Karpas-422 (cell line): ENCODE results near the gene DEFB115. TPM values are rescaled to one million over a fixed set of nuclear protein-coding genes. Genes with fewer than 3 reads are reported as not detected.
A peak's percentile ranks its signal among the peaks of the same experiment; 100 is the strongest.

Experiments
- DNase-seq: peaks from one replicate; pipeline ENCODE4 v3.0.0-alpha.2; 2015
- H2AFZ ChIP-seq: fragments of 200-600 bp; sonication (generic); 2 replicates; pipeline ENCODE4 v1.6.1; 2014; ENCODE audit warnings: antibody characterized with exemption, low read length, mixed read lengths
- H3K27ac ChIP-seq: fragments of 200-600 bp; sonication (generic); 2 replicates; pipeline ENCODE4 v1.5.1; 2014; ENCODE audit warnings: mild to moderate bottlenecking, low read length, moderate library complexity
- H3K27me3 ChIP-seq: fragments of 200-600 bp; sonication (generic); 2 replicates; pipeline ENCODE4 v1.6.1; 2014; ENCODE audit warnings: low read length, mixed read lengths
- H3K36me3 ChIP-seq: fragments of 200-600 bp; sonication (generic); 2 replicates; pipeline ENCODE4 v1.6.1; 2014; ENCODE audit warnings: low read length, mixed read lengths; ENCODE audit not compliant: insufficient read depth
- H3K4me1 ChIP-seq: fragments of 200-600 bp; sonication (generic); 2 replicates; pipeline ENCODE4 v1.6.1; 2014; ENCODE audit warnings: mild to moderate bottlenecking, low read length, mixed read lengths
- H3K4me2 ChIP-seq: fragments of 200-600 bp; sonication (generic); 2 replicates; pipeline ENCODE4 v1.6.1; 2014; ENCODE audit warnings: low read length, low read depth, mild to moderate bottlenecking; ENCODE audit not compliant: poor library complexity, severe bottlenecking
- H3K4me3 ChIP-seq: fragments of 200-600 bp; sonication (generic); 2 replicates; pipeline ENCODE4 v1.5.1; 2014; ENCODE audit warnings: mild to moderate bottlenecking, antibody characterized with exemption, low read length, mixed read lengths
- H3K79me2 ChIP-seq: fragments of 200-600 bp; sonication (generic); 2 replicates; pipeline ENCODE4 v1.6.1; 2014; ENCODE audit warnings: mild to moderate bottlenecking, low read length, mixed read lengths
- H3K9ac ChIP-seq: fragments of 200-600 bp; sonication (generic); 2 replicates; pipeline ENCODE4 v1.6.0; 2014; ENCODE audit warnings: low read length
- H3K9me2 ChIP-seq: fragments of 200-600 bp; sonication (generic), shearing (Covaris generic); replicated peaks from 2 replicates; pipeline ENCODE4 v1.6.0; 2014; ENCODE audit warnings: mild to moderate bottlenecking, low read length, moderate library complexity; ENCODE audit not compliant: insufficient read depth
- H3K9me3 ChIP-seq: fragments of 300-700, 200-600 bp; sonication (generic); 2 replicates; pipeline ENCODE4 v1.6.1; 2014; ENCODE audit warnings: low read length, mixed read lengths
- H4K20me1 ChIP-seq: fragments of 200-600 bp; sonication (generic); 2 replicates; pipeline ENCODE4 v1.6.1; 2014; ENCODE audit warnings: mild to moderate bottlenecking, antibody characterized with exemption, low read length, low read depth; ENCODE audit not compliant: insufficient read depth
- total RNA-seq: library from RNA; depleted of rRNA; stranded (reverse); fragments of >200 nt; shearing (Covaris generic); gene quantifications from 2 replicates; pipeline ENCODE4 v1.2.3, GENCODE V29; 2014; ENCODE audit warnings: low replicate concordance; rRNA removed

Gene DEFB115, protein sequence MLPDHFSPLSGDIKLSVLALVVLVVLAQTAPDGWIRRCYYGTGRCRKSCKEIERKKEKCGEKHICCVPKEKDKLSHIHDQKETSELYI
- not detected in 2 replicates for total RNA-seq

DNA sequence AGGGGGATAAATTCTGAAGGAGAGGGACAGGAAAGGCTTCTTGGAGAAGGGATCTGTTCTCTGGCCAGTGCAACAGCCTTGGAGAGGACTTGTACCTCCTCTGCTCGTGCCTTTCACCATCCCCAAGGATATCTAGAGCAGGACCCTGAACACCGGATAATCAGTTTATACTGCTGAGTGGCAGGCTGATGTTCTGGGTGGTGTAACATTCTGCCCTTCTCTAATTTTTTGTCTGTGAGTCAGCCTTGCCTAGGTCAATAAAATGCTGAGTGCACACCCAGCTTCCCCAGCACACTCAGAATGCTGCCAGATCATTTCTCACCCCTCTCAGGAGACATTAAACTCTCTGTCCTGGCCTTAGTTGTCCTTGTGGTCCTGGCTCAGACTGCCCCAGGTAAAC, at the start of gene DEFB115:
Gene DEFB115 (plus strand): TSS at position 301 of the 400 bp plus-strand sequence. CDS start 0 bp downstream, at position 301.
- Histone ChIP-seq H3K4me2 (no peak within 1 kb of the TSS), H3K79me2 (no peaks in the 10 kb centered on the region), H2AFZ (no peak within 1 kb of the TSS), H3K9me3 (no peaks in the 10 kb centered on the region), H4K20me1 (no peaks in the 10 kb centered on the region), H3K27me3 (no peaks in the 10 kb centered on the region), H3K4me3 (no peak within 1 kb of the TSS), H3K27ac (no peak within 1 kb of the TSS), H3K9ac (no peak within 1 kb of the TSS), H3K36me3 (no peaks in the 10 kb centered on the region), H3K9me2 (no peaks in the 10 kb centered on the region), H3K4me1 (no peaks in the 10 kb centered on the region)
- no peak for DNase-seq

DNA sequence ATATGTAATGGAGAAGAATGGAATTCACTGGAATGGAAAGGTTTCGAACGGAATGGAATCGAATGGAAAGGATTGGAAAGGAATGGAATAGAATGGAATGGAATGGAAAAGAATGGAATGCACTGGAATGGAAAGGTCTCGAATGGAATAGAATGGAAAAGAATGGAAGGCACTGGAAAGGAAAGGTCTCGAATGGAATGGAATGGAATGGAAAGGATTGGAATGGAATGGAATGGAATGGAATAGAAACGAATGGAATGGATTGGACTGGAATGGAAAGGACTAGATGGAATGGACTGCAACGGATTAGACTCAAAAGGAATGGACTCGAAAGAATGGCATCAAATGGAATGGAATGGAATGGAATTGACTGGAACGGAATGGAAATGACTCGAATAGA, 20.5 kb upstream of the DEFB115 start:
- H3K27me3 ChIP-seq: no peaks in the 10 kb centered on the region
- H3K79me2 ChIP-seq: no peaks in the 10 kb centered on the region
- no peak overlapping the region for H3K4me3 ChIP-seq
- H4K20me1 ChIP-seq: no peaks in the 10 kb centered on the region
- no peak overlapping the region for H3K4me2 ChIP-seq
- no peak overlapping the region for H3K9ac ChIP-seq
- H2AFZ ChIP-seq: no peak overlapping the region
- H3K36me3 ChIP-seq: no peaks in the 10 kb centered on the region
- H3K9me3 ChIP-seq: peaks cover 84% of the 10 kb centered on the region
- no peak for DNase-seq
- H3K9me2 ChIP-seq: no peaks in the 10 kb centered on the region
- no peak overlapping the region for H3K27ac ChIP-seq
- no peaks in the 10 kb centered on the region for H3K4me1 ChIP-seq

DNA sequence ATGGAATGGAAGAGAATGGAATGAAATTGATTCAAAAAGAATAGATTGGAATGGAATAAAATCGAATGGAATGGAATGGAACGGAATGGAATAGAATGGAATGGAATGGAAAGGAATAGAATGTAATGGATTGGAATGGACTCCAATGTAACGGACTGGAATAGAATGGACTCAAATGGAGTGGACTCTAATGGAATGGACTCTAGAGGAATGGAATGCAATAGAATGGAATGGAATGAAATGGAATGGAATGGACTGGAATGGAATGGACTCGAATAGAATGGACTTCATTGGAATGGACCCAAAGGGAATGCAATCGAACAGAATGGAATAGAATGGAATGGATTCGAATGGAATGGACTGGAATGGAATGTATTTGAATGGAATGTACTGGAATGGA, 19.7 kb upstream of the DEFB115 start:
- H3K27ac ChIP-seq: no peak overlapping the region
- DNase-seq: no peak
- H3K9me3 ChIP-seq: peaks cover 82% of the 10 kb centered on the region
- no peaks in the 10 kb centered on the region for H3K9me2 ChIP-seq
- H2AFZ ChIP-seq: no peak overlapping the region
- no peak overlapping the region for H3K4me2 ChIP-seq
- no peaks in the 10 kb centered on the region for H3K4me1 ChIP-seq
- no peak overlapping the region for H3K4me3 ChIP-seq
- no peaks in the 10 kb centered on the region for H3K36me3 ChIP-seq
- no peaks in the 10 kb centered on the region for H4K20me1 ChIP-seq
- H3K9ac ChIP-seq: no peak overlapping the region
- H3K79me2 ChIP-seq: no peaks in the 10 kb centered on the region
- no peaks in the 10 kb centered on the region for H3K27me3 ChIP-seq

DNA sequence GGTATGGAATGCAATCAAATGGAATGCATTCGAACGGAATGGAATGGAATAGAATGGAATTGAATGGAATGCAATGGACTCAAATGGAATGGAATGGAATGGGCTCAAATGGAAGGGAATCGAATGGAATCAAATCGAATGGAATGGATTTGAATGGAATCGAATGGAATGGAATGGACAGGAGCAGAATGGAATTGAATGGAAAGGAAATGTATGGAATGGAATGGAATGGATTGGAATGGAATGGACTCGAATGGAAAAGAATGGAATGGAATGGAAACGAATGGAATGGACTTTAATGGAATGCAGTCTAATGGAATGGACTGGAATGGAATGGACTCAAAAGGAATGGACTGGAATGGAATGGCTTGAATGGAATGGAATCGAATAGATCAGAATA, 18.3 kb upstream of the DEFB115 start:
- Histone ChIP-seq H3K4me2 (no peak overlapping the region), H2AFZ (no peak overlapping the region), H3K79me2 (no peaks in the 10 kb centered on the region), H3K27me3 (no peaks in the 10 kb centered on the region), H3K9me3 (peaks cover 84% of the 10 kb centered on the region), H3K36me3 (no peaks in the 10 kb centered on the region), H4K20me1 (no peaks in the 10 kb centered on the region), H3K27ac (no peak overlapping the region), H3K9ac (no peak overlapping the region), H3K4me3 (no peak overlapping the region), H3K4me1 (no peaks in the 10 kb centered on the region), H3K9me2 (no peaks in the 10 kb centered on the region)
- no peak for DNase-seq

DNA sequence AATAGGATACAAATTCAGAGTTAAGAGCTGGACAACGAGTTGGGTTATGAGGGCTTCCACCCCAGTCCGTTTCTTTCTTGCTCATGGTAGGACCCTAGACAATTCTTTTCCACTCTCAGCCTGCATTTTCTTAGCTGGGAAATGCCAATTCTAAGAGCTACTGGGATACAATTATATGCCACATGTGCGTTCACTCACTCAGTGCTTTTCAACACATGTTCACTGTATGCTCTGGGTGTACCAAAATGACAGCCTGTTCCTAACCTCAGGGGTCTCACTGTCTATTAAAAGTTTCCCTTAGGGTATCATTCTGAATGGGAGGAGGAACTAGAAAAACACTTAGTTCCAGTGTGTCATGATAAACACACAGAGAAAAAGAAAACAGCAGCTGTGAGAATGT, 505 bp upstream of the DEFB115 start:
- no peak overlapping the region for H3K4me2 ChIP-seq
- H3K4me3 ChIP-seq: no peak overlapping the region
- no peaks in the 10 kb centered on the region for H3K27me3 ChIP-seq
- no peaks in the 10 kb centered on the region for H4K20me1 ChIP-seq
- DNase-seq: no peak
- H3K36me3 ChIP-seq: no peaks in the 10 kb centered on the region
- H3K27ac ChIP-seq: no peak overlapping the region
- H3K9ac ChIP-seq: no peak overlapping the region
- H3K9me2 ChIP-seq: no peaks in the 10 kb centered on the region
- no peaks in the 10 kb centered on the region for H3K79me2 ChIP-seq
- H2AFZ ChIP-seq: no peak overlapping the region
- H3K9me3 ChIP-seq: no peaks in the 10 kb centered on the region
- H3K4me1 ChIP-seq: no peaks in the 10 kb centered on the region

DNA sequence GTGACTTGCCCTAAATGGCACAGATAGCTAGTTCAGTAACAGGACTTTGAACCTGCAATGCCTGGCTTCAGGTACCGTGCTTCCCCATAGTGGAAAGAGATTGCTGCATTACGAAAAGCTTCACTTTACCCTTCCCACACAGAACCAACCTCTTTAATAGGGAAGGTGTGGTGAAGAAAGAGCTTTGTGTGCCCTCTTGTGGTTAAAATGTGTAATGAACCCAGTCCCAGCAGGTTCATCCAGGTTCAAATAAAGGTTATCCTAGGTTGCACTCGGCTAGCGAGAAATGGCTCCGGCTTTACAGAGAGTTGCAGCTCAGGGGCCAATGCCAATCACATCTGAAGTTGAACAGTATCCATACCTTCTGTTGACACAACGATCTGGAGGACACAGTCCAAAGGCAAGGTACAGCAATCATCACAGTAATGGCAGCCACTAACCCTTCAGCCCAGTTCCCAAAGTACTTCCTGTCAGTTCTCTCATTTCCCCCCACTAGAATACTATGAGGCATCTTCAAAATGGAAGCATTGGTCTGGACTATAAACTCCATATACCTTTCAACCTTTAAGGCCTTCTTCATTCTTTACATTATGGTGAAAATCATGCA, 3.0 kb downstream of the DEFB115 start:
- Histone ChIP-seq H3K27me3 (no peaks in the 10 kb centered on the region), H3K9me3 (no peaks in the 10 kb centered on the region), H3K36me3 (no peaks in the 10 kb centered on the region), H3K79me2 (no peaks in the 10 kb centered on the region), H3K4me2 (no peak overlapping the region), H4K20me1 (no peaks in the 10 kb centered on the region), H2AFZ (no peak overlapping the region), H3K4me3 (no peak overlapping the region), H3K4me1 (no peaks in the 10 kb centered on the region), H3K27ac (no peak overlapping the region), H3K9me2 (no peaks in the 10 kb centered on the region), H3K9ac (no peak overlapping the region)
- DNase-seq: peak; percentile 77

DNA sequence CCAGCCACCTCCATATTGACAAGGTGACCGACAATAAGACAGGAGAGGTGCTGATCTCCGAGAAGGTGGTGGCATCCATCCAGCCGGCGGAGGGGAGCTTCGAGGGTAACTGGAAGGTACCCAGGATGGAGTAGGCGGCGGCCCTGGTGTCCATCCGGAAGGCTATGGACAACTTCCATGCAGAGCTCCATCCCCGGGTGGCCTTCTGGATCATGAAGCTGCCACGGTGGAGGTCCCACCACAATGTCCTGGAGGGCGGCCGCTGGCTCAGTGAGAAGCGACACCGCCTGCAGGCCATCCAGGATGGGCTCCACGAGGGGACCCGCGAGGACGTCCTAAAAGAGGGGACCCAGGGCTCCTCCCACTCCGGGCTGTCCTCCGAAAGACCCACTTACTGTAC, 17.0 kb downstream of the DEFB115 start:
- no peak overlapping the region for H3K4me2 ChIP-seq
- no peaks in the 10 kb centered on the region for H3K9me2 ChIP-seq
- H3K27ac ChIP-seq: no peak overlapping the region
- H4K20me1 ChIP-seq: no peaks in the 10 kb centered on the region
- no peaks in the 10 kb centered on the region for H3K79me2 ChIP-seq
- no peak for DNase-seq
- H3K9me3 ChIP-seq: peaks cover 10% of the 10 kb centered on the region; the same call in 1 of the 2 replicates
- H3K36me3 ChIP-seq: no peaks in the 10 kb centered on the region
- H2AFZ ChIP-seq: no peak overlapping the region
- H3K4me1 ChIP-seq: no peaks in the 10 kb centered on the region
- no peak overlapping the region for H3K4me3 ChIP-seq
- H3K27me3 ChIP-seq: no peaks in the 10 kb centered on the region
- no peak overlapping the region for H3K9ac ChIP-seq

DNA sequence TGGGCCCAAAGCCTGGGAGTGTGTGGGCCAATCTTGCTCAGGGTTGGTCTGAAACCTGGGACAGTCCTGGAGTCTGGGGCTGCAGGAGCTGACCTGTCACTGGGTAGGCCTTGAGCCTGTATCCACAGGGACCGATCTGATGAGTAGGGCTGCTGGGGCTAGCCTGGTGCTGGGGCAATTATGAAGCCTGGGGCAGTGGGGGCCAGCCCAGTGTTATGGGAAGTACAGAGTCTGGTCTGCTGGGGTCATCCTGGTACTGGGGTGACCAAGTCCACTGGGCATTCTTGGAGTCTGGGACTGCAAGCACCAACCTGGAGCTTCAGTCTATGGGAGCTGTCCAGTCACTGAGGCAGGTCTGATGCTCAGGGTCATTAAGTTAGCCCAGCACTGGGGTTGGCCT, 20.7 kb downstream of the DEFB115 start:
- DNase-seq: no peak
- Histone ChIP-seq H3K9ac (no peak overlapping the region), H3K36me3 (no peaks in the 10 kb centered on the region), H3K4me1 (no peaks in the 10 kb centered on the region), H3K79me2 (no peaks in the 10 kb centered on the region), H3K9me3 (peaks cover 10% of the 10 kb centered on the region; the same call in 1 of the 2 replicates), H3K9me2 (no peaks in the 10 kb centered on the region), H3K4me3 (no peak overlapping the region), H3K4me2 (no peak overlapping the region), H3K27ac (no peak overlapping the region), H2AFZ (no peak overlapping the region), H3K27me3 (no peaks in the 10 kb centered on the region), H4K20me1 (no peaks in the 10 kb centered on the region)
